Nephron (organoid): ENCODE measurements around the gene CD79B.
"Not testable (repeated sequence)": the region's sequence is repeated elsewhere in the genome, so short reads cannot be mapped to it uniquely, and the experiment has no call there.

Source experiments
- H3K27ac Mint-ChIP-seq, 3 experiments: 2 replicates each; pipeline ENCODE4 v1.8.0; 2020; ENCODE audit warnings: mixed read lengths in 3 of 3, mild to moderate bottlenecking in 2 of 3, moderate library complexity in 1 of 3
- H3K27me3 Mint-ChIP-seq: 2 replicates; pipeline ENCODE4 v1.8.0; 2021; ENCODE audit warnings: low read depth, mild to moderate bottlenecking, moderate library complexity, mixed read lengths
- H3K36me3 Mint-ChIP-seq: 2 replicates; pipeline ENCODE4 v1.8.0; 2020; ENCODE audit warnings: low read depth, mixed read lengths
- H3K4me1 Mint-ChIP-seq: 2 replicates; pipeline ENCODE4 v1.8.0; 2020; ENCODE audit warnings: mixed read lengths
- H3K4me3 Mint-ChIP-seq, 3 experiments: 2 replicates each; pipeline ENCODE4 v1.8.0; 2020; ENCODE audit warnings: mild to moderate bottlenecking in 3 of 3, mixed read lengths in 3 of 3, moderate library complexity in 2 of 3
- H3K9me3 Mint-ChIP-seq: 2 replicates; pipeline ENCODE4 v1.8.0; 2020; ENCODE audit warnings: mixed read lengths
- TF ChIP-seq, protein P1 (sequence below), 3 experiments: fragments of 200-600 bp; sonication (generic); IDR thresholded peaks; one replicate each; pipeline ENCODE4 v1.5.0; 2021; ENCODE audit warnings: antibody characterized with exemption in 3 of 3; ENCODE audit not compliant: unreplicated experiment in 3 of 3

The CD79B gene

DNA sequence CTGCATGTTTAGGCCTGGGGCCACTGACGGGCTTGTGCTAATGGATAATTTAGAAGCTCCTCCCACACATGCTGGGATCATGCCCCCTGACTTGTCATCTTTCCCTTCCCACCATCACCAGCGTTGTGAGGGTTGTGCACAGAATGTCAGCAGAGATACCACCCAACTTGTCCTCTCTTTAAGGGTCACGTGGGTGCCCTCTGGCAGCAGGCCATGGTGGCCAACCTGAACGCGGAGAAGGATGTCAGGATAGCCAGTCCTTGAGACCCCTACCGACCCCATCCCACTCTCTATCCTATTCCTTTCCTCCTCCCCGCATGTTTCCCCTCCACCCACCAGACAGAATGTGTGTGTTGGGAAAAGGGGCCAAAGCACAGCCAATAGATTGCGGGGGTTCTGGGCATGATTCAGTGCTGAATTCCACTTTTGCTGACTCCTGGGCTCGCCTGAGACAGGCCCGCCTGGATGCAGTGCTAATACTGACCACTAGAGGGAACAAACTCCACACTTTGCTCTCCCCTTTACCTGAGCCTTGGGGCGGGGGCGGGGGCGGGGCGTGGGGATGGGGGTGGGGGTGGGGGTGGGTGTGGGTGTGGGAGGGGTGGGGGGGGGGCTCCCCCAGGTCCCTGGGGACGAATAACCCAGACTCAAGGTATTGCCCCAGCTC is 50.1 kb downstream of the CD79B start, which contains the start of gene GH2:
TSS of gene GH2 (minus strand) at position 10 of the 667 bp plus-strand sequence. CDS start 143 bp downstream, outside the sequence.
- Mint-ChIP-seq H3K36me3 (no peaks in the 10 kb centered on the region), H3K4me3 (no peak within 1 kb of the TSS), H3K27ac (no peak within 1 kb of the TSS), H3K4me1 (no peaks in the 10 kb centered on the region), H3K27me3 (peaks cover 20% of the 10 kb centered on the region), H3K9me3 (no peaks in the 10 kb centered on the region)
- TF ChIP-seq, protein P1, sequence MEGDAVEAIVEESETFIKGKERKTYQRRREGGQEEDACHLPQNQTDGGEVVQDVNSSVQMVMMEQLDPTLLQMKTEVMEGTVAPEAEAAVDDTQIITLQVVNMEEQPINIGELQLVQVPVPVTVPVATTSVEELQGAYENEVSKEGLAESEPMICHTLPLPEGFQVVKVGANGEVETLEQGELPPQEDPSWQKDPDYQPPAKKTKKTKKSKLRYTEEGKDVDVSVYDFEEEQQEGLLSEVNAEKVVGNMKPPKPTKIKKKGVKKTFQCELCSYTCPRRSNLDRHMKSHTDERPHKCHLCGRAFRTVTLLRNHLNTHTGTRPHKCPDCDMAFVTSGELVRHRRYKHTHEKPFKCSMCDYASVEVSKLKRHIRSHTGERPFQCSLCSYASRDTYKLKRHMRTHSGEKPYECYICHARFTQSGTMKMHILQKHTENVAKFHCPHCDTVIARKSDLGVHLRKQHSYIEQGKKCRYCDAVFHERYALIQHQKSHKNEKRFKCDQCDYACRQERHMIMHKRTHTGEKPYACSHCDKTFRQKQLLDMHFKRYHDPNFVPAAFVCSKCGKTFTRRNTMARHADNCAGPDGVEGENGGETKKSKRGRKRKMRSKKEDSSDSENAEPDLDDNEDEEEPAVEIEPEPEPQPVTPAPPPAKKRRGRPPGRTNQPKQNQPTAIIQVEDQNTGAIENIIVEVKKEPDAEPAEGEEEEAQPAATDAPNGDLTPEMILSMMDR (IDR thresholded peaks at IDR 0.05; ENCODE audit: unreplicated experiment in 3 of 3), result peak; percentile 42 to 51 (median 44)

DNA sequence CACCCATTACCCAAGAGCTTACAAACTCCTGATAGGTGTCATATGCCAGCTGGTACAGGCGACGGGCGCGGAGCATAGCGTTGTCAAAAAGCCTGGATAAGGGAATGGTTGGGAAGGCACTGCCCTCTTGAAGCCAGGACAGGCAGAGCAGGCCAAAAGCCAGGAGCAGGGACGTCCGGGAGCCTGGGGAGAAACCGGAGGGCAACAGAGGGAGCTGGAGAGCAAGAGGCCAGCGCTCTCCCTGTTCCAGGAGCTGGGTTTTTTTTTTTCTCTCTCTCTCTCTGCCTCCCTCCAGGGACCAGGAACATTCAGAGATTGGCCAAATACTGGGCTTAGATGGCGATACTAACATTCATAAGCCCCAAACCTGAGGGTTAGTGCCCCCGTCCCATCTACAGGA is 50.8 kb downstream of the CD79B start:
- peaks cover 20% of the 10 kb centered on the region for H3K27me3 Mint-ChIP-seq
- H3K9me3 Mint-ChIP-seq, H3K4me3 Mint-ChIP-seq, H3K27ac Mint-ChIP-seq, H3K36me3 Mint-ChIP-seq, H3K4me1 Mint-ChIP-seq: not testable (repeated sequence)

DNA sequence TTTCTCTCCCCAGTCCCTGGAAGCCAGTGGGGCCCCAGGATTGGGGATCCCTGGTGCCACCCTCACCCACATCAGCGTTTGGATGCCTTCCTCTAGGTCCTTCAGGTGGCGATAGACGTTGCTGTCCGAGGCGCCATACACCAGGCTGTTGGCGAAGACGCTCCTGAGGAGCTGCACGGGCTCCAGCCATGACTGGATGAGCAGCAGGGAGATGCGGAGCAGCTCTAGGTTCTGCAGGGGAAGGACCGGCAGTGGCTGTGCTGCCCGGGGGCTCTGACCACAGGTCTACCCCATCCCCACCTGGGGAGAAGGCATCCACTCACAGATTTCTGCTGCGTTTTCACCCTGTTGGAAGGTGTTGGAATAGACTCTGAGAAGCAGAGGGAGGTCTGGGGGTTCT is 51.4 kb downstream of the CD79B start:
- Mint-ChIP-seq H3K4me1 (no peaks in the 10 kb centered on the region), H3K27me3 (peaks cover 24% of the 10 kb centered on the region), H3K9me3 (no peaks in the 10 kb centered on the region), H3K36me3 (no peaks in the 10 kb centered on the region), H3K4me3 (no peak overlapping the region), H3K27ac (no peak overlapping the region)
- TF ChIP-seq, protein P1 (IDR thresholded peaks at IDR 0.05; ENCODE audit: unreplicated experiment in 3 of 3), result no peak
